GM12891 (cell line): ENCODE data around the gene LMOD2.

Experiments
- POLR2A ChIP-seq: IDR thresholded peaks from 2 replicates; pipeline ENCODE4 v1.6.1; 2011; ENCODE audit warnings: low read depth, low read length, control low read depth
- POLR2AphosphoS5 ChIP-seq: IDR thresholded peaks from 2 replicates; pipeline ENCODE4 v1.6.1; 2011; ENCODE audit warnings: low read depth, low read length, control low read depth
- SPI1 ChIP-seq: IDR thresholded peaks from 2 replicates; pipeline ENCODE4 v1.6.1; 2011; ENCODE audit warnings: low read depth, low read length, control low read depth

- TF ChIP-seq POLR2AphosphoS5 (no peak), POLR2A (no peak), SPI1 (no peak)
Observed at GRCh38 chr7:123695944-123696677, 40.4 kb downstream of the LMOD2 start.
